ENCODE data around the gene THAP7. TPM values are rescaled to one million over a fixed set of nuclear protein-coding genes. Genes with fewer than 3 reads are reported as not detected.

THAP7 gene
- total and polyA plus RNA-seq, 2 donors from 2014 or later = 25.5 to 44.1 TPM

GRCh38 chr22:21016644-21017420, 14.9 kb upstream of the THAP7 start:
- no peaks in the 10 kb centered on the region for H3K9me3 ChIP-seq (ENCODE audit: control insufficient read depth in 2 of 3, insufficient read depth in 1 of 3, low read length in 3 of 3)
- no peak overlapping the region for H3K27ac ChIP-seq (ENCODE audit: low read depth in 2 of 2, low read length in 2 of 2)
- intact Hi-C loops (cut with DNase I) = no loop called here
- H3K36me3 ChIP-seq (ENCODE audit: control insufficient read depth in 2 of 3, insufficient read depth in 3 of 3, low read length in 3 of 3) = no peaks in the 10 kb centered on the region
- H3K27me3 ChIP-seq (ENCODE audit: control insufficient read depth, insufficient read depth, low read length) = no peaks in the 10 kb centered on the region
- peaks cover 0 to 11% (median 5%) of the 10 kb centered on the region in 3 donors for H3K4me1 ChIP-seq (ENCODE audit: control insufficient read depth in 2 of 3, insufficient read depth in 2 of 3, low read depth in 1 of 3, low read length in 3 of 3)
- FAIRE-seq = no peak
- TF ChIP-seq, protein P1, sequence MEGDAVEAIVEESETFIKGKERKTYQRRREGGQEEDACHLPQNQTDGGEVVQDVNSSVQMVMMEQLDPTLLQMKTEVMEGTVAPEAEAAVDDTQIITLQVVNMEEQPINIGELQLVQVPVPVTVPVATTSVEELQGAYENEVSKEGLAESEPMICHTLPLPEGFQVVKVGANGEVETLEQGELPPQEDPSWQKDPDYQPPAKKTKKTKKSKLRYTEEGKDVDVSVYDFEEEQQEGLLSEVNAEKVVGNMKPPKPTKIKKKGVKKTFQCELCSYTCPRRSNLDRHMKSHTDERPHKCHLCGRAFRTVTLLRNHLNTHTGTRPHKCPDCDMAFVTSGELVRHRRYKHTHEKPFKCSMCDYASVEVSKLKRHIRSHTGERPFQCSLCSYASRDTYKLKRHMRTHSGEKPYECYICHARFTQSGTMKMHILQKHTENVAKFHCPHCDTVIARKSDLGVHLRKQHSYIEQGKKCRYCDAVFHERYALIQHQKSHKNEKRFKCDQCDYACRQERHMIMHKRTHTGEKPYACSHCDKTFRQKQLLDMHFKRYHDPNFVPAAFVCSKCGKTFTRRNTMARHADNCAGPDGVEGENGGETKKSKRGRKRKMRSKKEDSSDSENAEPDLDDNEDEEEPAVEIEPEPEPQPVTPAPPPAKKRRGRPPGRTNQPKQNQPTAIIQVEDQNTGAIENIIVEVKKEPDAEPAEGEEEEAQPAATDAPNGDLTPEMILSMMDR (IDR thresholded peaks at IDR 0.05; ENCODE audit: borderline replicate concordance, extremely low read depth, insufficient read depth) = no peak
- peak in 1 of 5 donors; percentile 21 for DNase-seq
- H3K9ac ChIP-seq (ENCODE audit: low read length in 3 of 3) = no peak overlapping the region
- no peak overlapping the region for H3K4me3 ChIP-seq (ENCODE audit: low read length in 3 of 3)

GRCh38 chr22:21015466-21016006, 13.6 kb upstream of the THAP7 start:
- Histone ChIP-seq H3K9me3 (ENCODE audit: control insufficient read depth in 2 of 3, insufficient read depth in 1 of 3, low read length in 3 of 3) (no peaks in the 10 kb centered on the region), H3K36me3 (ENCODE audit: control insufficient read depth in 2 of 3, insufficient read depth in 3 of 3, low read length in 3 of 3) (no peaks in the 10 kb centered on the region), H3K27me3 (ENCODE audit: control insufficient read depth, insufficient read depth, low read length) (no peaks in the 10 kb centered on the region), H3K27ac (ENCODE audit: low read depth in 2 of 2, low read length in 2 of 2) (peak overlapping the region; percentile 11 to 37), H3K9ac (ENCODE audit: low read length in 3 of 3) (no peak overlapping the region), H3K4me1 (ENCODE audit: control insufficient read depth in 2 of 3, insufficient read depth in 2 of 3, low read depth in 1 of 3, low read length in 3 of 3) (peaks cover 0 to 11% (median 5%) of the 10 kb centered on the region in 3 donors), H3K4me3 (ENCODE audit: low read length in 3 of 3) (no peak overlapping the region)
- intact Hi-C loops (cut with DNase I) = no loop called here
- FAIRE-seq (no peak), DNase-seq (peak in 1 of 5 donors; percentile 25)
- TF ChIP-seq, protein P1 (IDR thresholded peaks at IDR 0.05; ENCODE audit: borderline replicate concordance, extremely low read depth, insufficient read depth) = no peak

- Histone ChIP-seq H3K36me3 (ENCODE audit: control insufficient read depth in 2 of 3, insufficient read depth in 3 of 3, low read length in 3 of 3) (no peaks in the 10 kb centered on the region), H3K4me3 (ENCODE audit: low read length in 3 of 3) (peak within 1 kb of the TSS; percentile 38 to 44 (median 40)), H3K27ac (ENCODE audit: low read depth in 2 of 2, low read length in 2 of 2) (peak within 1 kb of the TSS; percentile 32 to 37), H3K4me1 (ENCODE audit: control insufficient read depth in 2 of 3, insufficient read depth in 2 of 3, low read depth in 1 of 3, low read length in 3 of 3) (peaks cover 0 to 11% (median 5%) of the 10 kb centered on the region in 3 donors), H3K9me3 (ENCODE audit: control insufficient read depth in 2 of 3, insufficient read depth in 1 of 3, low read length in 3 of 3) (no peaks in the 10 kb centered on the region), H3K27me3 (ENCODE audit: control insufficient read depth, insufficient read depth, low read length) (no peaks in the 10 kb centered on the region), H3K9ac (ENCODE audit: low read length in 3 of 3) (no peak within 1 kb of the TSS)
- TF ChIP-seq, protein P1 (IDR thresholded peaks at IDR 0.05; ENCODE audit: borderline replicate concordance, extremely low read depth, insufficient read depth) = no peak
- DNase-seq (peak; percentile 80 to 89 (median 85)), FAIRE-seq (no peak)
- intact Hi-C loops (cut with DNase I) = no loop called here
Observed at GRCh38 chr22:21014726-21015465, 13.0 kb upstream of the THAP7 start, which contains the start of gene P2RX6. Gene P2RX6 (plus strand): TSS chr22:21015165. CDS start chr22:21015175, 10 bp downstream.
